Fibroblast of lung (primary cell): Measurements from ENCODE around the gene SLC44A1.

Experiments used
- CTCF ChIP-seq, 2 donors: IDR thresholded peaks in 1 of 2; conservative IDR thresholded peaks in 1 of 2; 1 replicate in 1 of 2; 2 replicates in 1 of 2; pipeline ENCODE4 v1.5.1; 2011 to 2012; ENCODE audit warnings: low read length in 2 of 2, control low read depth in 1 of 2, inconsistent platforms in 1 of 2, low read depth in 1 of 2, mild to moderate bottlenecking in 1 of 2
- EZH2 ChIP-seq: IDR thresholded peaks from 2 replicates; pipeline ENCODE4 v1.5.1; 2012; ENCODE audit warnings: low read length, control low read depth, mild to moderate bottlenecking; ENCODE audit errors: missing control alignments

GRCh38 chr9:105390871-105391270 is 146.4 kb downstream of the SLC44A1 start:
- TF ChIP-seq EZH2 (no peak), CTCF (conservative IDR thresholded peaks at IDR 0.05 in 1 of 2, IDR thresholded peaks at IDR 0.05 in 1 of 2; ENCODE audit: low read depth in 1 of 2, low read length in 2 of 2) (no peak)
